GOT3 (cell line): ENCODE measurements around the gene C13orf46.

ENCODE experiments used
- DNase-seq: peaks from one replicate; lab custom pipeline; 2025; ENCODE audit warnings: mixed read lengths; lab: John Stamatoyannopoulos, UW

C13orf46 gene

DNA sequence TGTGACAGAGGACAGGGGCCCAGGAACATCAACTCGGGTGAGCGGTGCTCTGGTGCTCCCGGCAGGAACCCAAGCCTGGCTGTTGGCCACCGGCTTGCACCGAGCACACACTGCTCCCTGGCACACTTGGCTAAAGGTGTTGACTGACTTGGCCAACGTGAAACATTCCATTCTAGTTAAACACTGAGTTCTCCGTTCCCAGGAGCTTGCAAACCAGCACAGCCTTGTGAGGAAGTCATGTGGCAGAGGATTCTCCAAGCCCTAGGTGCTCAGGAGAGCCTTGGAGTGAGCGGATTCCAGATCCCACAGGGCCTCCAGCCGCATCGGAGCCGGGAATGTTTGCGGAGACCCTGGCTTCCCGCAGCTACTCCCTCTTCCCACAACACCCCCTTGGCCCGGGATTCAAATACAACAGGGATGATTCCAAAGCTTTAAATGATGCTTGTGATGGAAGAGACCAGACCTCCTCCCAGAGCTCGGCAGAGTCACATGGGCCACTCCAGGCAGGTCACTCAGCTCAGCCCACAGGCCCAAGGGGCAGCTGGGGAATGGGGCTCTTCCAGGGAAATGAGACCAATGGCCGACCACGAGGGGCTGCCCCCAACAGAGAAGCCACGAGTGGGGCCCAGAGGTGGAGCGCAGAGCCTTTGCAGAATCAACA lies 2.9 kb downstream of the C13orf46 start:
- DNase-seq: no peak

DNA sequence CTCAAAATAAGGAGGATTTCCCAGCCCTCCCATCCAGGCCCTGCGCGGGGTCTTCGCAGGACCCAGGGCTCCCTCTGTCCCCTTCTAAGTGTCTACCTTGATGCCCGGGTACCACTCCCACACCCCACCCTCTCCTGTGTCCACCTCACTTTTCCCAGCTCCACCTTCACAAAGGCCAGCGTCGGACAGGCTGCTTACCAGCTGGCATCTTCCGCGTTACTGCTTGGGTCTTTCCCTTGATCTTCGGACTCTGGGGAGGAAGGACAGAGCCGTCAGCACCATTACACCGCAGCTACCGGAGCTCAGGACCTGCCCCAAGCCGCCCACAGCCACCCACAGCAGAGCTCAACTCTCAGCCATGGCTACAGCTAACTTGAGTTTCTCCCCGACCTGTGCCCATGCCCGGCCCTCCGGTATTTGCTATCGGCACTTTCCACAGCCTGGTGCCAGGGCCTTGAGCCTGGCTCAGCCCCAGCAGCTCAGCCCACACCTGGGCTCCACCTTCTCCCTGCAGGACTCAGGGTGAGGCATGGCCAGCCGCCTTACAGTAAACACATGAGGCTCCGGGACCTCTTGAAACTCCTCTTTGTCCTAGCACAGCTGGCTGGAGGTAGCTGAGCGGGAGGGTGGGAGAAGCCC lies 3.8 kb downstream of the C13orf46 start:
- DNase-seq: no peak

- no peak for DNase-seq
Observed at GRCh38 chr13:113969311-113969972, 4.4 kb downstream of the C13orf46 start.

GRCh38 chr13:113968463-113969310 lies 5.2 kb downstream of the C13orf46 start:
- DNase-seq: no peak

GRCh38 chr13:113967729-113968462 lies 6.0 kb downstream of the C13orf46 start:
- no peak for DNase-seq

DNA sequence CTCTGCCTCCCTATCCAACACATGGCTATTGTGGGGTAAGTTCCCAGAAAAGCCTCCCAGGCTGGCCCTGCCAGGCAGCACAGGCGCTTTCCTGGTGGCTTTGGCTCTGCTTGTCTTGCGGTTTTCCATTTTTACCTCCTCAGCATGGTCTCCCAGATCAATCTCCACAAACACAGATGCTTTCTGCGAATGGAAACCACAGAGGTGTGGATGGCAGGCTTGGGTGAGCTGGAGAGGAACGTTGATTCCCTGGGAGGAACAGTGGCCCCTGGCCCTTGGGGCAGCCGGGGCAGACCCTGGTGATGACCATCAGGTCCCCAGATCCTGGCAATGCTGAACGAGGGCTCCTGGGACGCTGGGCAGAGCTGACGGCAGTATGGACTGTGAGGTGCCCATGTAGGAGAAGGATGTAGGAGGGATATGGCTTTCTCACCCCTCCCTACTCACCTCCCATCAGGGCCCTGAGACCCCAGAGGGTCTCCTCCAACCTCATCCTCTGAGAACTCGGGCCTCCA lies 6.6 kb downstream of the C13orf46 start:
- no peak for DNase-seq

GRCh38 chr13:113965968-113966884 lies 7.7 kb downstream of the C13orf46 start:
- no peak for DNase-seq

DNA sequence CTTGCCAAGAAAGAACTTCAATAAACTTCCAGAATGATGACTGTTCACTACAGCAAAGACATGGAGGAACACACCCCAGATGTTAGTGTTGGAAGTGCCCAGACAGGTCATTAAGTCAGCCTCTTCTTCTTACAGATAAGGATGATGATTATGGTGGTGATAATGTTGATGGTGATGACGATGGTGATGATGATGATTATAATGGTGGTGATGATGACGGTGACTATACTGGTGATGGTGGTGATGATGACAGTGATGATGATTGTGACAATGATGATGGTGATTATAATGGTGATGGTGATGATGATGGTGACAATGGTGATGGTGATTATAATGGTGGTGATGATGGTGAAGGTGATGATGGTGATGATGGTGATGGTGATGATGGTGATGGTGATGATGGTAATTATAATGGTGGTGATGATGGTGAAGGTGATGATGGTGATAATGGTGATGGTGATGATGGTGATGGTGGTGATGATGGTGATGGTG lies 8.4 kb downstream of the C13orf46 start:
- no peak for DNase-seq

DNA sequence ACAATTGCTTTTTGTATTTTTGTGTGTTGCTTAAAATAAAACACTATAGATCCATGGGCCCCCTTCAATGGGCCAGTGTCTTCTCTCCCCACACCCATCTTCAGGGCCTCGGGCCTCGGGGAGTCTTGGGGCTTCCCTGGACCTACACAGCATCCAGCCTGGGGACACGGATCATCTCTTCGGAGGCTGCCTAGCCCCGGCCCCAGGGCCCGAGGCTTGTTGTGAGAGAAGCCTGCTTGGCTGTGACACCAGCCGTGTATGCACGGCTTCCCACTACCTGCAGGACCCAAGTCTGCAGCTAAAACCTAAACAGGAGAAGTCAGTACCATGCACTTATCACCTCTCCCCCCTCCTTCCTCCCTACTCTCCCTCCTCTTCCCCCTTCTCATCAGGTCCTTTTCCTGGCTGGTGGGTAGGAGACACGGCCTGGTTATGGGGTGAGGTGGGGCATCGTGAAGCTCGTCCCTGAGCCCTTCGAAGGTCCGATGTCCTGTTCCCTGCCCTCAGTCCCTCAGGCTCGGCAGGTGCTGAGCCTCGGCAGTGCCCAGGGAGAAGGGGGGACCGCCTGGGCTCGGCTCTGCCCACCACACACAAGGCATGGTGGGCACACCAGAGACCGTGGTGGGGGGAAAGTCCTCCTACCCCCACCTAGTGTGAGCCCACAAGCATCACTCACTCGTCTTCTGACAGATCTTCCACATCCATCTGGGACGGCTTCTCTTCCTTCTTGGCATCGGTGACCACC lies 9.5 kb downstream of the C13orf46 start:
- DNase-seq: no peak

DNA sequence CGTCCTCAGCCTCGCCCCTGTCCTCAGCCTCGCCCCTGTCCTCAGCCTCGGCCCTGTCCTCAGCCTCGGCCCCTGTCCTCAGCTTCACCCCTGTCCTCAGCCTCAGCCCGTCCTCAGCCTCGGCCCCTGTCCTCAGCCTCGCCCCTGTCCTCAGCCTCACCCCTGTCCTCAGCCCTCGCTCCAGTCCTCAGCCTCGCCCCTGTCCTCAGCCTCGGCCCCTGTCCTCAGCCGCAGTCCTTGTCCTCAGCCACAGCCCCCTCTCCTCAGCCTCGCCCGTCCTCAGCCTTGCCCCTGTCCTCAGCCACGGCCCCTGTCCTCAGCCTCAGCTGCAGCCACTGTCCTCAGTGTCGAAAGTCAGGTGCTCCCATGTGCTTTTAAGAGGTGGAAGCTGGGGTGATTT lies 10.5 kb downstream of the C13orf46 start:
- no peak for DNase-seq

- no peak for DNase-seq
Observed at GRCh38 chr13:113962975-113963374, 10.9 kb downstream of the C13orf46 start.

GRCh38 chr13:113962386-113962785 lies 11.5 kb downstream of the C13orf46 start:
- no peak for DNase-seq

GRCh38 chr13:113960276-113960948 lies 13.5 kb downstream of the C13orf46 start:
- DNase-seq: no peak

DNA sequence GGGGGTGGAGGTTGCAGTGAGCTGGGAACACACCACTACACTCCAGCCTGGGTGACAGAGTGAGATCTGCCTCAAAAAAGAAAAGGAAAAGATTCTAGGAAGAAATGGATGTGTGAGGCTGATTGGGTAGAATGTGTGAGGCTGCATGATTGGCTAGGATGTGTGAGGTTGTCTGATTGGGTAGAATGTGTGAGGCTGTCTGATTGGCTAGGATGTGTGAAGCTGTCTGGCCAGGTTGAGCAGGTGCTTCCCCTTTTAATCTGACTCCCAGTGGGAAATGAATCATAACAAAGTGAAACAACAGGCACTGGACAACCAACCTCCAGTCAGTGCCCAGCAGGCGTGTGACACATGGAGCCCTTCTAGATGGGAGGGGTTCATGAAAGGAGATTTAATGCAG lies 14.7 kb downstream of the C13orf46 start:
- DNase-seq: no peak

DNA sequence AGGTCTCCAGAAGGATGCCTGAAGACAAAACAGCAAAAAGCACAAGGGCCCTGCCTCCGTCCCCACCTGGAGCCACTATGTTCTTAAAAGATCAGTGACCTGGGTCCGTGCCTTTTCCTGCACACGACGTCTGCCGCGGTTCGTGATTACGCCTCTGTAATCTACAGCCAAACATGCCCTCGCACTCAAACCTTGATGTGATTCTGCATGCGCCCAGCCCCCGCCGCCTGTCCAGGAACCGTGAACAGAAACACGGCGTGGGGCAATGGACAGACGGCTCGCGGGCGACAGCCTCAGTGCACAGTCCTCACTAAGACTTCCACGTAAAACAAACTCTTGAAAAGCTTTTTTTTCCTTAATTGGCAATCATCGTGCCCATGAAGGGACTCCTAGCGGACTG lies 15.5 kb downstream of the C13orf46 start:
- no peak for DNase-seq

DNA sequence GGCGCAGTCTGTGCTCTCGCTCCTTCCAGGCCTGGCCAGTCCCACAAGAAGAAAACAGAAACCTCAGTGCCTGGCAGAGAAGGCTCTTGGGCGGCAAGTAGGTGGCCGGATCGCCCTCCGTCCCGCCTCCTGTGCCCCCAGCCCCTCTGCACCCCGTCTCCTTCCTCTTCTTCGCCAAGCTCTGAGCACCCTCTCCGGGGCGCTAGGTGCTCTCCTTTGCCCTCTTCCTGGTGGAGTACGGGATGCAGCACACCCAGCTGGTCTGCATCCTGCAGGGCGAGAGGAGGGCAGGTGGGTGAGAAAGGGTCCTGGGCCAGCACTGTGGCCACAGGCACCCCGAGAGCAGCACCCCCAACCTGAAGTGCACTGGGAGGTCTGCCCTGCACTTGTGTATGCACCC lies 17.3 kb downstream of the C13orf46 start:
- no peak for DNase-seq

DNA sequence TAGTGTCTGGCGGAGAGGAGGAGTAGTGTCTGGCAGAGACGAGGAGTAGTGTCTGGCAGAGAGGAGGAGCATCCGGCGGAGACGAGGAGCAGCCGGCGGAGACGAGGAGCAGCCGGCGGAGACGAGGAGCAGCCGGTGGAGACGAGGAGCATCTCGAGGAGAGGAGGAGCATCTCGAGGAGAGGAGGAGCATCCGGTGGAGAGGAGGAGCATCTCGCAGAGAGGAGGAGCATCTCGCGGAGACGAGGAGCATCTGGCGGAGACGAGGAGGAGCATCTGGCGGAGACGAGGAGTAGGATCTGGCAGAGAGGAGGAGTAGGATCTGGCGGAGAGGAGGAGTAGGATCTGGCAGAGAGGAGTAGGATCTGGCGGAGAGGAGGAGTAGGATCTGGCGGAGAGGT lies 18.2 kb downstream of the C13orf46 start:
- DNase-seq: no peak

- DNase-seq: no peak
Observed at GRCh38 chr13:113955235-113955634, 18.6 kb downstream of the C13orf46 start.
